ENCODE results near the gene HTR4.
"Not testable (repeated sequence)": the region's sequence is repeated elsewhere in the genome, so short reads cannot be mapped to it uniquely, and the experiment has no call there.

The HTR4 gene

DNA sequence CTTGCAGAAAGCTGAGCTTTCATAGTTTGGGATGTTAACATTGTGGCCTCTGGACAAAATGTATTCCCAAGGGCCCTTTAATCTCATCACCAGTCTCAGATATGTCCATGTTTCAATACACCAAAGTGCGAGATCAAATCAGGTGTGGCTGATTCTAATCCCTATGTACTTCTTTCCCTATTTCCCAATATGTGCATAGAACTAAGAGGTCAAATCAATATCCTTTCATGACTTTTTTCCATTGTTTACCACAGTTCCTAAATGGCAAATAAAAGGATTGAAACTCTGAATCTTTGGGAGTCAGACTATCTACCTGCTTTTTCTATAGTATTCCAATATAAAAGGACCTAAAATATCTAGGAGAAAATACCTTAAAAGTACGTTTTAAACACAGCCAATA lies 165.6 kb downstream of the HTR4 start:
- Histone ChIP-seq H3K27me3 (ENCODE audit: insufficient read depth, low read length) (peaks cover 28% of the 10 kb centered on the region), H3K36me3 (ENCODE audit: insufficient read depth, low read depth, low read length) (no peaks in the 10 kb centered on the region), H3K27ac (ENCODE audit: low read length) (no peak overlapping the region)

DNA sequence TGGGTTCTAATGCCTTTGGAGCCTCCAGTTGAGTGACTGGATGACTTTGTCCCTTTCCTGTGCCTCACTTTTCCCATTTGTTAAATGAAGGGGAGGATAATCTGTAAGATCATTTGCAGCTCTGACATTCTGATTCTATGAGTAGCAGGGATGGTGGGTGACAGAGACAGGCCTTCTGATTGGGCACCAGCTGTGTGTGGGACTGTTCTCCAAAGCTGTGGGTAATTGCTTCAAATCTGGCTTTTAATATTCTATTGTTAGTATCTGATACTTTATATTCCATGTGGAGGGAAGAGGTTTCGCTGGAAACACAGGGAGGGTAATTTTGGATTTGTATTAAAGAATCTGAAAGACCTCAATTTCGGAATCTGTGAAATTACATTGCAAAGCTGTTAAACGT lies 167.9 kb downstream of the HTR4 start:
- Histone ChIP-seq H3K4me1 (ENCODE audit: insufficient read depth, low read length) (no peaks in the 10 kb centered on the region), H3K36me3 (ENCODE audit: insufficient read depth, low read depth, low read length) (no peaks in the 10 kb centered on the region), H3K9me3 (ENCODE audit: insufficient read depth, low read depth, low read length) (no peaks in the 10 kb centered on the region), H3K27me3 (ENCODE audit: insufficient read depth, low read length) (peaks cover 35% of the 10 kb centered on the region), H3K4me3 (ENCODE audit: low read length) (no peak overlapping the region), H3K9ac (ENCODE audit: low read depth, low read length) (no peak overlapping the region), H3K27ac (ENCODE audit: low read length) (no peak overlapping the region)

More for the DNA sequence above, 165.6 kb downstream of the HTR4 start:
- Histone ChIP-seq H3K9ac (ENCODE audit: low read depth, low read length) (no peak overlapping the region), H3K4me1 (ENCODE audit: insufficient read depth, low read length) (no peaks in the 10 kb centered on the region), H3K4me3 (ENCODE audit: low read length) (no peak overlapping the region), H3K9me3 (ENCODE audit: insufficient read depth, low read depth, low read length) (no peaks in the 10 kb centered on the region)

DNA sequence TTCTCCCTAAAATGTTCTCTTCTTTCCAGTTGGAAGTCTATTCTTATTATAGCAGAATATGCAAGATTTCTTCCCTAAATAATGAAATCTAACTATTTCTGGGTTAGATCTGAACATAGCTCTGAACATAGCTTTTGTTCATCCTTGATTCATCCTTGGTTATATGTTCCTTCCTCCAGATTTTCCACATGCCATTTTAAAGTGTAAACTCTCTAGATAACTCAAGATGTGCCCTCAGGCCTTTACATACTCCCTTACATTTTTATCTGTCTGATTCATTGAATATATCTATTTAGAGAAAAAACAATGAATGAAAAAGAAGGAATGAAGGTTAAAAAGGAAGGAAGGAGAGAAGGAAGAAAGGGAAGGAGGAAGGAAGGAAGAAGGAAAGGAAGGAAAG lies 169.7 kb downstream of the HTR4 start:
- peaks cover 29% of the 10 kb centered on the region for H3K27me3 ChIP-seq (ENCODE audit: insufficient read depth, low read length)
- H3K36me3 ChIP-seq (ENCODE audit: insufficient read depth, low read depth, low read length) = no peaks in the 10 kb centered on the region
- no peak overlapping the region for H3K27ac ChIP-seq (ENCODE audit: low read length)
- no peak overlapping the region for H3K9ac ChIP-seq (ENCODE audit: low read depth, low read length)
- H3K4me3 ChIP-seq (ENCODE audit: low read length) = no peak overlapping the region
- H3K4me1 ChIP-seq (ENCODE audit: insufficient read depth, low read length) = no peaks in the 10 kb centered on the region
- no peaks in the 10 kb centered on the region for H3K9me3 ChIP-seq (ENCODE audit: insufficient read depth, low read depth, low read length)

- peaks cover 21% of the 10 kb centered on the region for H3K27me3 ChIP-seq (ENCODE audit: insufficient read depth, low read length)
Observed at GRCh38 chr5:148483750-148484149, 170.6 kb downstream of the HTR4 start.

GRCh38 chr5:148482697-148483462 lies 171.4 kb downstream of the HTR4 start:
- H3K4me1 ChIP-seq (ENCODE audit: insufficient read depth, low read length) = no peaks in the 10 kb centered on the region
- no peak overlapping the region for H3K9ac ChIP-seq (ENCODE audit: low read depth, low read length)
- H3K27ac ChIP-seq (ENCODE audit: low read length) = no peak overlapping the region
- H3K36me3 ChIP-seq (ENCODE audit: insufficient read depth, low read depth, low read length) = no peaks in the 10 kb centered on the region
- no peaks in the 10 kb centered on the region for H3K9me3 ChIP-seq (ENCODE audit: insufficient read depth, low read depth, low read length)
- H3K27me3 ChIP-seq (ENCODE audit: insufficient read depth, low read length) = peaks cover 20% of the 10 kb centered on the region
- H3K4me3 ChIP-seq (ENCODE audit: low read length) = no peak overlapping the region

More at GRCh38 chr5:148483750-148484149, 170.6 kb downstream of the HTR4 start:
- Histone ChIP-seq H3K4me1 (ENCODE audit: insufficient read depth, low read length) (no peaks in the 10 kb centered on the region), H3K4me3 (ENCODE audit: low read length) (no peak overlapping the region), H3K9ac (ENCODE audit: low read depth, low read length) (no peak overlapping the region), H3K27ac (ENCODE audit: low read length) (no peak overlapping the region), H3K9me3 (ENCODE audit: insufficient read depth, low read depth, low read length) (no peaks in the 10 kb centered on the region), H3K36me3 (ENCODE audit: insufficient read depth, low read depth, low read length) (no peaks in the 10 kb centered on the region)

GRCh38 chr5:148482196-148482595 lies 172.1 kb downstream of the HTR4 start:
- H3K36me3 ChIP-seq (ENCODE audit: insufficient read depth, low read depth, low read length) = no peaks in the 10 kb centered on the region
- H3K9ac ChIP-seq (ENCODE audit: low read depth, low read length) = no peak overlapping the region
- H3K4me3 ChIP-seq (ENCODE audit: low read length) = no peak overlapping the region
- no peaks in the 10 kb centered on the region for H3K4me1 ChIP-seq (ENCODE audit: insufficient read depth, low read length)
- H3K27me3 ChIP-seq (ENCODE audit: insufficient read depth, low read length) = peaks cover 18% of the 10 kb centered on the region
- H3K9me3 ChIP-seq (ENCODE audit: insufficient read depth, low read depth, low read length) = no peaks in the 10 kb centered on the region
- no peak overlapping the region for H3K27ac ChIP-seq (ENCODE audit: low read length)

DNA sequence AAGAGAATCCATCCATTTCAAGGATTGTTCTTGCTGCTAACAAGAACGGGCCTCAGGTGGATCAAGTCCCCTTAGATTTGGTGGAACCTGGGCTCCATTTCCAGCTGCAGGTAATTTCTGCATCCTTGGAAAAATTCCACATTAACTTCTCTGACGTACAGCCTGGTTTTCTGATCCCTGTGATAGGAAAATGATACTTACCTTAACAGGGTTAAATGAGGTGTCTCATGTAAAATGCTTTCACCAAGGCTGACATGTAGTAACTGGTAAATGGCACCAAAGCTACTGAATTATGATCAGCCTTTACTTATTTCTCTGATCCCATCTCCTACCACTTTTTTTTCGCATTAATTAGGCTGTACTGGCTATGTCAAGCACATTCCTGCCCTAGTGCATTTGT lies 176.9 kb downstream of the HTR4 start:
- H3K4me1 ChIP-seq (ENCODE audit: insufficient read depth, low read length) = no peaks in the 10 kb centered on the region
- no peak overlapping the region for H3K4me3 ChIP-seq (ENCODE audit: low read length)
- no peaks in the 10 kb centered on the region for H3K27me3 ChIP-seq (ENCODE audit: insufficient read depth, low read length)

DNA sequence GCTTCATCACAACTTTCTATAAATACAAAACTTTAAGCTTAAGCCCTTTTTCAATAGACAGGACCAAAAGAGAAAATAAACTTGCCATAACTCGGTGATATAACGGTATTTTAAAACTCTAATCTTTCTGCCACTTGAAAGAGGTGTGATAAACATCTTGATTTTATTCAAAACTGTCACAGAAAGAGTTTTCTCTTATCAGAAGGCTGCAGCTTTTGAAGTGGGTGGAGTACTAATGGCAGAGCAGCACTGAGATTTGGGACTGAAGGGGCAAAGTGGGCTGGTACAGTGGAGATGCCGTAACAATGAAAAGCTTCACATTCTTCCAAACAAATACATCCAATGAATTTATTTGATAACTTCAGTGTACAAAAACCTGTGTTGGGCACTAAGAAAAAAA lies 178.0 kb downstream of the HTR4 start:
- no peaks in the 10 kb centered on the region for H3K27me3 ChIP-seq (ENCODE audit: insufficient read depth, low read length)
- H3K27ac ChIP-seq (ENCODE audit: low read length) = no peak overlapping the region
- H3K4me1 ChIP-seq (ENCODE audit: insufficient read depth, low read length) = no peaks in the 10 kb centered on the region
- H3K9ac ChIP-seq (ENCODE audit: low read depth, low read length) = no peak overlapping the region
- H3K4me3 ChIP-seq (ENCODE audit: low read length) = no peak overlapping the region
- no peaks in the 10 kb centered on the region for H3K36me3 ChIP-seq (ENCODE audit: insufficient read depth, low read depth, low read length)
- no peaks in the 10 kb centered on the region for H3K9me3 ChIP-seq (ENCODE audit: insufficient read depth, low read depth, low read length)

More for the DNA sequence above, 176.9 kb downstream of the HTR4 start:
- Histone ChIP-seq H3K36me3 (ENCODE audit: insufficient read depth, low read depth, low read length) (no peaks in the 10 kb centered on the region), H3K9ac (ENCODE audit: low read depth, low read length) (no peak overlapping the region), H3K27ac (ENCODE audit: low read length) (no peak overlapping the region), H3K9me3 (ENCODE audit: insufficient read depth, low read depth, low read length) (no peaks in the 10 kb centered on the region)

- no peaks in the 10 kb centered on the region for H3K36me3 ChIP-seq (ENCODE audit: insufficient read depth, low read depth, low read length)
- H3K4me3 ChIP-seq (ENCODE audit: low read length) = no peak overlapping the region
- H3K9ac ChIP-seq (ENCODE audit: low read depth, low read length) = no peak overlapping the region
- H3K4me1 ChIP-seq (ENCODE audit: insufficient read depth, low read length) = no peaks in the 10 kb centered on the region
- no peaks in the 10 kb centered on the region for H3K27me3 ChIP-seq (ENCODE audit: insufficient read depth, low read length)
- H3K27ac ChIP-seq (ENCODE audit: low read length) = no peak overlapping the region
- H3K9me3 ChIP-seq (ENCODE audit: insufficient read depth, low read depth, low read length) = no peaks in the 10 kb centered on the region
Observed at GRCh38 chr5:148474025-148474511, 180.3 kb downstream of the HTR4 start.

DNA sequence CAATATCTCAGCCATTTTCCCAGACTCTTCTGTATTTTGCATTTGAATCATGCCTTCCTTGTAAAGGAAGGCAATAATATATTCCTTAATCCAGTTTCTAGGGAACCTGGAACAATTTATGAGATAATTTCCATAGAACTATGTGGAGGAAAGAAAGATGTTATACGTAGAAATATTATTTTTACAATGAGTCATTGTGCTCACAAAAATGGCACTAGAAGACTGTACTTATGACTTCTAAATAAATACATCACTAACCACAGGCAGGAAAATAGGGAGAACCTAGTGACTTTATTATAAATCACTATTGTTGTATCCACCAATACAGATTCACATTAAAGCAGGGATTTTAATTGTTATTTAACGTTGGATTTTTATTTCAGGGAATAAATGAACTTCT lies 182.9 kb downstream of the HTR4 start:
- no peak overlapping the region for H3K9ac ChIP-seq (ENCODE audit: low read depth, low read length)
- no peaks in the 10 kb centered on the region for H3K27me3 ChIP-seq (ENCODE audit: insufficient read depth, low read length)
- H3K27ac ChIP-seq (ENCODE audit: low read length) = no peak overlapping the region
- no peak overlapping the region for H3K4me3 ChIP-seq (ENCODE audit: low read length)
- H3K9me3 ChIP-seq (ENCODE audit: insufficient read depth, low read depth, low read length) = no peaks in the 10 kb centered on the region
- no peaks in the 10 kb centered on the region for H3K4me1 ChIP-seq (ENCODE audit: insufficient read depth, low read length)
- no peaks in the 10 kb centered on the region for H3K36me3 ChIP-seq (ENCODE audit: insufficient read depth, low read depth, low read length)

DNA sequence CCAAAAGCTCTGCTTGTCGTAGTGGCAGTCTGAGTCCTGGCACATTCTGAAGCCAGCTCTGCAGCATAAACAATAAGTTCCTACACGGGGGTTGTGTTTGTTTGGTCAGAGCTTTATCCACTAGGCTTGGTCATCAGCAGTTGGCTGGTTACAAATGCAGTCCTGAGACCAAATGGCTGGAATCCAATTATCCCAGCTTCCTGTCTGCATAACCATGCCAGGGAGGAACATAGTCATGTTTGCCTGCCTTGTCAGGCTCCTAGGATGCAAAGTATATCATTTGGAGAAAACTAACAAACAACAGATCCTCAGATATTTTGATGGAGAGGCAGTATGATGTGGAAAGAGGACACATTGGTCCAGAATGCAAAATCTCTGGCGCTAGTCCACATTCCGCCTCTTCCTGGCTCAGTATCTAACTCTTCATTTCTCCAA lies 184.8 kb downstream of the HTR4 start:
- Histone ChIP-seq H3K27me3 (ENCODE audit: insufficient read depth, low read length) (no peaks in the 10 kb centered on the region), H3K9ac (ENCODE audit: low read depth, low read length) (no peak overlapping the region), H3K9me3 (ENCODE audit: insufficient read depth, low read depth, low read length) (no peaks in the 10 kb centered on the region), H3K36me3 (ENCODE audit: insufficient read depth, low read depth, low read length) (no peaks in the 10 kb centered on the region), H3K4me3 (ENCODE audit: low read length) (no peak overlapping the region), H3K27ac (ENCODE audit: low read length) (no peak overlapping the region), H3K4me1 (ENCODE audit: insufficient read depth, low read length) (no peaks in the 10 kb centered on the region)

GRCh38 chr5:148468746-148469145 lies 185.6 kb downstream of the HTR4 start:
- not testable (repeated sequence) for H3K27me3 ChIP-seq (ENCODE audit: insufficient read depth, low read length); H3K36me3 ChIP-seq (ENCODE audit: insufficient read depth, low read depth, low read length); H3K9me3 ChIP-seq (ENCODE audit: insufficient read depth, low read depth, low read length); H3K4me1 ChIP-seq (ENCODE audit: insufficient read depth, low read length); H3K9ac ChIP-seq (ENCODE audit: low read depth, low read length); H3K4me3 ChIP-seq (ENCODE audit: low read length); H3K27ac ChIP-seq (ENCODE audit: low read length)
